Sigmoid colon (tissue), 4 donors: ENCODE measurements around the gene ATP4B.

Source experiments
- EP300 ChIP-seq, 4 donors: sonication (generic); formaldehyde crosslinking; IDR thresholded peaks; one replicate each; pipeline ENCODE4 v1.6.1; 2017; ENCODE audit warnings: antibody characterized with exemption in 4 of 4
- POLR2AphosphoS5 ChIP-seq, 4 donors: sonication (generic); formaldehyde crosslinking; IDR thresholded peaks; one replicate each; pipeline ENCODE4 v1.6.1; 2017; ENCODE audit warnings: antibody characterized with exemption in 4 of 4
- TF ChIP-seq, protein P1 (sequence below), 4 experiments: fragments of 450-650 bp in 3 of 4; fragments of 200-600 bp in 1 of 4; IDR thresholded peaks; one replicate each; pipeline ENCODE4 v1.5.1; 2016 to 2019; ENCODE audit warnings: antibody characterized with exemption in 4 of 4, mild to moderate bottlenecking in 3 of 4, moderate library complexity in 2 of 4

DNA sequence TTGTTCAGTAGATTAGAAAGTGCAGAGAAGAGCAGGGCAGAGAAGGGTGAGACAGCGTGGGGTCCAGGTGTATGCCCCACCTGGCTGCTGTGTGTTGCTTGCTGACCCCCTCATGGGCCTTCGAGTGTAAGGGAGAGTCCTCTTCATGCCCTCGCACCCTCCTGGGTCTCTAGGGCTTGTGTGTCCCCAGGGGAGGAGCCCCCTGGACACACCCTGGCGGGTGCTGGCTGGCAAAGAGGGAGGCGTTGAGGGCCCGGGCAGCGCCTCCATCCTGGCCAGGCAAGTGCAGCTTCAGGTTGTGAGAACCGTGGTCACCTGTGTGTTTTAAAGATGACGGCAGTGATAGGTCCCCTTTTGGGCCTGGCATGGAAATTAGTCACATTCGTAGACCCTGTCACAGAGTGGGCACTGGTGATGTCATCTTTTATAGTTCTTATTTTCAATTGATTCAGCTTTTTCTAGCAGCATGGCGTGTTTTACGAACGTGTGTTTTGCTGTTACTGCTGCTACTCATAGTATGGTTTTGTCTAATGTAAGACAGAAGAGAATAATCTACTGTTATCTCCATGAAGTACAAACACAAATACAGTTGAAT is 54.8 kb downstream of the ATP4B start:
- TF ChIP-seq POLR2AphosphoS5 (IDR thresholded peaks at IDR 0.05) (no peak), EP300 (IDR thresholded peaks at IDR 0.05) (no peak)
- TF ChIP-seq, protein P1, sequence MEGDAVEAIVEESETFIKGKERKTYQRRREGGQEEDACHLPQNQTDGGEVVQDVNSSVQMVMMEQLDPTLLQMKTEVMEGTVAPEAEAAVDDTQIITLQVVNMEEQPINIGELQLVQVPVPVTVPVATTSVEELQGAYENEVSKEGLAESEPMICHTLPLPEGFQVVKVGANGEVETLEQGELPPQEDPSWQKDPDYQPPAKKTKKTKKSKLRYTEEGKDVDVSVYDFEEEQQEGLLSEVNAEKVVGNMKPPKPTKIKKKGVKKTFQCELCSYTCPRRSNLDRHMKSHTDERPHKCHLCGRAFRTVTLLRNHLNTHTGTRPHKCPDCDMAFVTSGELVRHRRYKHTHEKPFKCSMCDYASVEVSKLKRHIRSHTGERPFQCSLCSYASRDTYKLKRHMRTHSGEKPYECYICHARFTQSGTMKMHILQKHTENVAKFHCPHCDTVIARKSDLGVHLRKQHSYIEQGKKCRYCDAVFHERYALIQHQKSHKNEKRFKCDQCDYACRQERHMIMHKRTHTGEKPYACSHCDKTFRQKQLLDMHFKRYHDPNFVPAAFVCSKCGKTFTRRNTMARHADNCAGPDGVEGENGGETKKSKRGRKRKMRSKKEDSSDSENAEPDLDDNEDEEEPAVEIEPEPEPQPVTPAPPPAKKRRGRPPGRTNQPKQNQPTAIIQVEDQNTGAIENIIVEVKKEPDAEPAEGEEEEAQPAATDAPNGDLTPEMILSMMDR (IDR thresholded peaks at IDR 0.05) = no peak
